ENCODE measurements around the gene QPRT. TPM values are rescaled to one million over a fixed set of nuclear protein-coding genes. Genes with fewer than 3 reads are reported as not detected.
"Not testable (repeated sequence)": the region's sequence is repeated elsewhere in the genome, so short reads cannot be mapped to it uniquely, and the experiment has no call there.

Gene QPRT
- total RNA-seq, 1 donor from 2014 or later, result 34.7 TPM

DNA sequence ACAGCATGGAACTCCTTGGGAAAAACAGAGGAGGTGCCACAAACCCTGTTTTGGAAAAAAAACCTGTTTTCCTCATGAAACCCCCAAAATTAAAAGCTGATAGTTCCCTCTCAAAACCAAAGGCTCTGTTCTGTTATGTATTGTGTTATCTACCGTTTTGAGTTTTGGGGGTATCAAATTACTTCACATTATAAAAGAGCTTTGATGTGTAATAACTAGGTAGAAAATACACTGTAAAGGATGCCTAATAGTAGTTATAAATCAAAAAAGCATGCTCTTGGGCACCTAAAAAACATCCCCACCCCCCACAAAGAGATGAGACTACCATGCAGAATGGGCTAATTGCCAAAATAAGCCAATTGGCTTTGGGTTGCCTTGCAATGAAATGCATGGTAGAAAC is 36.0 kb downstream of the QPRT start:
- H3K4me1 Mint-ChIP-seq (ENCODE audit: low read depth, unreplicated experiment), result peaks cover 2% of the 10 kb centered on the region

DNA sequence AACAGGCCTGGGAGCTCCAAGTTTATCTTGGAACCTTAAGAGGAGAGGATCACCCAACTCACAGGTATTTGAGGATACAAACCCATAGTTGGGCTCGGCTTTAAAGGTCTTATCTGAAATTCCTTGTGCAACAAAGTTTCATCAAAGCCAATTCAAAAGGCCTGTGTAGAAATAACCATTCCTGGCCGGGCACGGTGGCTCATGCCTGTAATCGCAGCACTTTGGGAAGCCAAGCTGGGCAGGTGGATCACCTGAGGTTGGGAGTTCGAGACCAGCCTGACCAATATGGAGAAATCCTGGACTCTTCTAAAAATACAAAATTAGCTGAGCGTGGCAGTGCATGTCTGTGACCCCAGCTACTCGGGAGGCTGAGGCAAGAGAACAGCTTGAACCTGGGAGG is 38.1 kb downstream of the QPRT start:
- Mint-ChIP-seq H3K27me3 (ENCODE audit: unreplicated experiment) (no peaks in the 10 kb centered on the region), H3K4me3 (ENCODE audit: unreplicated experiment) (no peak overlapping the region), H3K36me3 (ENCODE audit: unreplicated experiment) (no peaks in the 10 kb centered on the region), H3K27ac (ENCODE audit: unreplicated experiment) (no peak overlapping the region), H3K9me3 (ENCODE audit: unreplicated experiment) (peaks cover 2% of the 10 kb centered on the region), H3K4me1 (ENCODE audit: low read depth, unreplicated experiment) (peaks cover 8% of the 10 kb centered on the region)
- TF ChIP-seq, protein P1, sequence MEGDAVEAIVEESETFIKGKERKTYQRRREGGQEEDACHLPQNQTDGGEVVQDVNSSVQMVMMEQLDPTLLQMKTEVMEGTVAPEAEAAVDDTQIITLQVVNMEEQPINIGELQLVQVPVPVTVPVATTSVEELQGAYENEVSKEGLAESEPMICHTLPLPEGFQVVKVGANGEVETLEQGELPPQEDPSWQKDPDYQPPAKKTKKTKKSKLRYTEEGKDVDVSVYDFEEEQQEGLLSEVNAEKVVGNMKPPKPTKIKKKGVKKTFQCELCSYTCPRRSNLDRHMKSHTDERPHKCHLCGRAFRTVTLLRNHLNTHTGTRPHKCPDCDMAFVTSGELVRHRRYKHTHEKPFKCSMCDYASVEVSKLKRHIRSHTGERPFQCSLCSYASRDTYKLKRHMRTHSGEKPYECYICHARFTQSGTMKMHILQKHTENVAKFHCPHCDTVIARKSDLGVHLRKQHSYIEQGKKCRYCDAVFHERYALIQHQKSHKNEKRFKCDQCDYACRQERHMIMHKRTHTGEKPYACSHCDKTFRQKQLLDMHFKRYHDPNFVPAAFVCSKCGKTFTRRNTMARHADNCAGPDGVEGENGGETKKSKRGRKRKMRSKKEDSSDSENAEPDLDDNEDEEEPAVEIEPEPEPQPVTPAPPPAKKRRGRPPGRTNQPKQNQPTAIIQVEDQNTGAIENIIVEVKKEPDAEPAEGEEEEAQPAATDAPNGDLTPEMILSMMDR (IDR thresholded peaks at IDR 0.05; ENCODE audit: partially characterized antibody, unreplicated experiment), result no peak
- DNase-seq, result no peak

More for the DNA sequence above, 36.0 kb downstream of the QPRT start:
- peaks cover 2% of the 10 kb centered on the region for H3K9me3 Mint-ChIP-seq (ENCODE audit: unreplicated experiment)
- DNase-seq, result no peak
- TF ChIP-seq, protein P1 (IDR thresholded peaks at IDR 0.05; ENCODE audit: partially characterized antibody, unreplicated experiment), result no peak
- no peak overlapping the region for H3K4me3 Mint-ChIP-seq (ENCODE audit: unreplicated experiment)
- H3K27ac Mint-ChIP-seq (ENCODE audit: unreplicated experiment), result no peak overlapping the region
- H3K36me3 Mint-ChIP-seq (ENCODE audit: unreplicated experiment), result no peaks in the 10 kb centered on the region
- peaks cover 2% of the 10 kb centered on the region for H3K27me3 Mint-ChIP-seq (ENCODE audit: unreplicated experiment)

DNA sequence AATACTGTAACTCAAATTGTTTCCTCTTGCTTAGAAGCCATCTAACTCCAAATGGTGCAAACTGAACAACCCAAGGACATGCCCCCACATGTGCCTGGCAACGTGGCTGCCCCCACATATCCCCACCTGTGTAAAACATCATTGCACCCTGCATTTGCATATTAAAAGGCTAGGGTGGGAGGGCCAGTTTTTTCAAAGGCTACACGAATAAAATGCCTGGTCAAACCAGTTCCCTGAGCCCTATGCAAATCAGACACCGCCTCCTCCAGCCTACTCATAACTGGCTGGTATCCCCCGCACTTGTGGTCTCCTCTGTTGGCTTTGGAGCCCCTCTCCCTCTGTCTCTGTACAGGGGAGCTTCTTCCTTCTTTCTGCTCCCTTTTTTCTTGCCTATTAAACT is 40.1 kb downstream of the QPRT start:
- no peak overlapping the region for H3K4me3 Mint-ChIP-seq (ENCODE audit: unreplicated experiment)

DNA sequence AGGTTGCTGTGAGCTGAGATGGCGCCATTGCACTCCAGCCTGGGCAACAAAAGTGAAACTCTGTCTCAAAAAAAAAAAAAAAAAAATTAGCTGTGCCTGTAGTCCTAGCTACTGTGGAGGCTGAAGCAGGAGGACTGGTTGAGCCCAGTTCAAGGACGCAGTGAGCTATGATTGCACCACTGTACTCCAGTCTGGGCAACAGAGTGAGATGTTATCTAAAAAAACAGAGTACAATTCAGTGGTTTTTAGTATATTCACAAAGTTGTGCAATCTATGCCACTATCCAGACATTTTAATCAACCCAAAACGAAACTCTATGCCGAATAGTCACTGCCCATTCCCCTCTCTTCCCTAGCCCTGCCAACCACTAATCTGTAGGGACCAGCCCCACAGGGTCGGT is 41.7 kb downstream of the QPRT start:
- H3K4me3 Mint-ChIP-seq (ENCODE audit: unreplicated experiment), result peak overlapping the region; percentile 36
- H3K36me3 Mint-ChIP-seq (ENCODE audit: unreplicated experiment), result no peaks in the 10 kb centered on the region
- H3K27me3 Mint-ChIP-seq (ENCODE audit: unreplicated experiment), result no peaks in the 10 kb centered on the region
- DNase-seq, result no peak
- no peaks in the 10 kb centered on the region for H3K9me3 Mint-ChIP-seq (ENCODE audit: unreplicated experiment)
- peak overlapping the region; percentile 81 for H3K27ac Mint-ChIP-seq (ENCODE audit: unreplicated experiment)
- peaks cover 8% of the 10 kb centered on the region for H3K4me1 Mint-ChIP-seq (ENCODE audit: low read depth, unreplicated experiment)
- TF ChIP-seq, protein P1 (IDR thresholded peaks at IDR 0.05; ENCODE audit: partially characterized antibody, unreplicated experiment), result no peak

More for the DNA sequence above, 40.1 kb downstream of the QPRT start:
- Mint-ChIP-seq H3K4me1 (ENCODE audit: low read depth, unreplicated experiment) (peaks cover 8% of the 10 kb centered on the region), H3K27me3 (ENCODE audit: unreplicated experiment) (no peaks in the 10 kb centered on the region), H3K9me3 (ENCODE audit: unreplicated experiment) (peaks cover 2% of the 10 kb centered on the region), H3K36me3 (ENCODE audit: unreplicated experiment) (no peaks in the 10 kb centered on the region), H3K27ac (ENCODE audit: unreplicated experiment) (no peak overlapping the region)
- DNase-seq, result no peak
- TF ChIP-seq, protein P1 (IDR thresholded peaks at IDR 0.05; ENCODE audit: partially characterized antibody, unreplicated experiment), result no peak

DNA sequence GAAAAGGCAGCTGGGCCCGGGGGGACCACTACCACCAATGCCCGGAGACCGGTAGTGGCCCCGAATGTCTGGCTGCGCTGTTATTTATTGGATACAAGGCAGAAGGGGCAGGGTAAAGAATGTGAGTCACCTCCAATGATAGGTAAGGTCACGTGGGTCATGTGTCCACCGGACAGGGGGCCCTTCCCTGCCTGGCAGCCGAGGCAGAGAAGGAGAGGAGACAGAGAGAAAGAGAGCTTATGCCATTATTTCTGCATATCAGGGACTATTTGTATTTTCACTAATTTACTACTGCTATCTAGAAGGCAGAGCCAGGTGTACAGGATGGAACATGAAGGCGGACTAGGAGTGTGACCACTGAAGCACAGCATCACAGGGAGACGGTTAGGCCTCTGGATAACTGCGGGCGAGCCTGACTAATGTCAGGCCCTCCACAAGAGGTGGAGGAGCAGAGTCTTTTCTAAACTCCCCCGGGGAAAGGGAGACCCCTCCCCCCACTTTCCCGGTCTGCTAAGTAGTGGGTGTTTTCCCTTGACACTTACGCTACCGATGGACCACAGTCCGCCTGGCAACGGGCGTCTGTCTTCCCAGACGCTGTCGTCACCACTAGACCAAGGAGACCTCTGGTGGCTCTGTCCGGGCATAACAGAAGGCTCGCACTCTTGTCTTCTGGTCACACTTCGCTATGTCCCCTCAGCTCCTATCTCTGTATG is 42.3 kb downstream of the QPRT start:
- TF ChIP-seq, protein P1 (IDR thresholded peaks at IDR 0.05; ENCODE audit: partially characterized antibody, unreplicated experiment), result peak; percentile 26
- H3K27ac Mint-ChIP-seq (ENCODE audit: unreplicated experiment), result peak overlapping the region; percentile 81
- H3K4me1 Mint-ChIP-seq (ENCODE audit: low read depth, unreplicated experiment); H3K9me3 Mint-ChIP-seq (ENCODE audit: unreplicated experiment); H3K36me3 Mint-ChIP-seq (ENCODE audit: unreplicated experiment); H3K27me3 Mint-ChIP-seq (ENCODE audit: unreplicated experiment): not testable (repeated sequence)
- peak; percentile 80 for DNase-seq
- H3K4me3 Mint-ChIP-seq (ENCODE audit: unreplicated experiment), result peak overlapping the region; percentile 36
